Esophagus (tissue), 2 donors: Measurements from ENCODE around the gene NBR1. TPM values are rescaled to one million over a fixed set of nuclear protein-coding genes. Genes with fewer than 3 reads are reported as not detected.
"Not testable (repeated sequence)": the region's sequence is repeated elsewhere in the genome, so short reads cannot be mapped to it uniquely, and the experiment has no call there.

Experiments
- H3K27ac ChIP-seq, 2 donors: one replicate each; pipeline ENCODE4 v1.5.1; 2013; ENCODE audit warnings: low read depth in 2 of 2, mild to moderate bottlenecking in 2 of 2, inconsistent platforms in 1 of 2, low read length in 1 of 2, moderate library complexity in 1 of 2
- H3K27me3 ChIP-seq, 2 donors: one replicate each; pipeline ENCODE4 v1.6.1; 2013; ENCODE audit warnings: low read length in 2 of 2, control low read depth in 1 of 2, mild to moderate bottlenecking in 1 of 2; ENCODE audit not compliant: insufficient read depth in 2 of 2, control insufficient read depth in 1 of 2
- H3K36me3 ChIP-seq, 2 donors: one replicate each; pipeline ENCODE4 v1.6.1; 2013; ENCODE audit warnings: low read length in 1 of 2; ENCODE audit not compliant: control insufficient read depth in 2 of 2, insufficient read depth in 2 of 2
- H3K4me1 ChIP-seq, 2 donors: one replicate each; pipeline ENCODE4 v1.6.1; 2013; ENCODE audit warnings: low read length in 1 of 2; ENCODE audit not compliant: control insufficient read depth in 2 of 2, insufficient read depth in 2 of 2
- H3K4me3 ChIP-seq, 2 donors: one replicate each; pipeline ENCODE4 v1.5.1; 2013; ENCODE audit warnings: low read length in 2 of 2, mild to moderate bottlenecking in 2 of 2, low read depth in 1 of 2, moderate library complexity in 1 of 2
- H3K9me3 ChIP-seq, 2 donors: one replicate each; pipeline ENCODE4 v1.6.1; 2013; ENCODE audit warnings: mild to moderate bottlenecking in 2 of 2, low read depth in 1 of 2, low read length in 1 of 2, moderate library complexity in 1 of 2; ENCODE audit not compliant: control insufficient read depth in 2 of 2, insufficient read depth in 1 of 2
- WGBS, 2 donors: extraction: QIAGEN DNeasy Blood & Tissue Kit; methylation state at CpG; one replicate each; pipeline ENCODE4 v1.1.7; 2013; 5-methylcytosine and 5-hydroxymethylcytosine counted together
- polyA plus RNA-seq, 2 donors: library from polyadenylated mRNA; stranded (reverse); fragments of 200-250 nt; gene quantifications; one replicate each; pipeline ENCODE4 v1.2.3, GENCODE V29; 2013
- donor health status: healthy with polysubstance abuse.
- donor health status: Bipolar disorder and iron deficiency.

The NBR1 gene, protein sequence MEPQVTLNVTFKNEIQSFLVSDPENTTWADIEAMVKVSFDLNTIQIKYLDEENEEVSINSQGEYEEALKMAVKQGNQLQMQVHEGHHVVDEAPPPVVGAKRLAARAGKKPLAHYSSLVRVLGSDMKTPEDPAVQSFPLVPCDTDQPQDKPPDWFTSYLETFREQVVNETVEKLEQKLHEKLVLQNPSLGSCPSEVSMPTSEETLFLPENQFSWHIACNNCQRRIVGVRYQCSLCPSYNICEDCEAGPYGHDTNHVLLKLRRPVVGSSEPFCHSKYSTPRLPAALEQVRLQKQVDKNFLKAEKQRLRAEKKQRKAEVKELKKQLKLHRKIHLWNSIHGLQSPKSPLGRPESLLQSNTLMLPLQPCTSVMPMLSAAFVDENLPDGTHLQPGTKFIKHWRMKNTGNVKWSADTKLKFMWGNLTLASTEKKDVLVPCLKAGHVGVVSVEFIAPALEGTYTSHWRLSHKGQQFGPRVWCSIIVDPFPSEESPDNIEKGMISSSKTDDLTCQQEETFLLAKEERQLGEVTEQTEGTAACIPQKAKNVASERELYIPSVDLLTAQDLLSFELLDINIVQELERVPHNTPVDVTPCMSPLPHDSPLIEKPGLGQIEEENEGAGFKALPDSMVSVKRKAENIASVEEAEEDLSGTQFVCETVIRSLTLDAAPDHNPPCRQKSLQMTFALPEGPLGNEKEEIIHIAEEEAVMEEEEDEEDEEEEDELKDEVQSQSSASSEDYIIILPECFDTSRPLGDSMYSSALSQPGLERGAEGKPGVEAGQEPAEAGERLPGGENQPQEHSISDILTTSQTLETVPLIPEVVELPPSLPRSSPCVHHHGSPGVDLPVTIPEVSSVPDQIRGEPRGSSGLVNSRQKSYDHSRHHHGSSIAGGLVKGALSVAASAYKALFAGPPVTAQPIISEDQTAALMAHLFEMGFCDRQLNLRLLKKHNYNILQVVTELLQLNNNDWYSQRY
- 10 to 100 TPM; 25.2 to 26.1 TPM for polyA plus RNA-seq

DNA sequence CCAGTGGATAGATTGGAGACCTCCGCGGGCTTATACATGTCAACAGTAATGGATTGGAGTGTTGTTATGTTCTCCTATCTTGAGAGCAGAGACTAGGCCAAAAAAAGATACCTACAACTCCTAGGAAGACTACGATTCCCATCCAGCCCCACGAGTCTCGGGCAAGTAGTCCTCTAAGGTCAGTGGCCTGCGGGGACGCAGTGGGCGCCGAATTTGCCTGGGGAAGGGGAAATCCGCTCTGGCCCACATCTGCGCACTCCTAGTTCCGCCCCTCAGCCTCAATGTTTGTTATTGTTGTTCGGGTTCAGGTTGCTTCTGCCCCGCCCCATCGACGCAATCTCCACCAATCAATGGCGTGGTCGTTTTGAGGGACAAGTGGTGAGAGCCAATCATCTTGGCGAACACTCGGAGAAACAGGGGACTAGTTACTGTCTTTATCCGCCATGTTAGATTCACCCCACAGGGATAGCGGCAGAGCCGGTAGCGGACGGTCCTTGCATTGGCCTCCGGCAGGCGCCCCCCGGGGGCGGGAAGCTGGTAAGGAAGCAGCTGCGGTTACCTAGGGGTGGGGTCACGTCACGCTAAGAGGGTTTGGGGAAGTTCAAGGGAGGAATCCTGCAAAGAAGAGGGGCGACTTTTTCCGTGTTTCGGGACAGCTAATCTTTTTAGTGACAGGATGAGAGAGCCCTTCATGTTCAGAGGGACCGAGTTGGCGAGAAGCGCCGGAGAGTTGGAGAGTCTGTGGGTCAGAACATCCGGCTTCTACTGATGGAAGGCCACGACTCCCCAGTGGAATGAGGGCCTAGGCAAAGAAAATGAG is at the start of gene NBR1:
TSS of gene NBR1 (plus strand) at position 449 of the 820 bp plus-strand sequence. CDS start 4,586 bp downstream, outside the sequence.
- H3K27ac ChIP-seq, result peak within 1 kb of the TSS; percentile 98 to 100

DNA sequence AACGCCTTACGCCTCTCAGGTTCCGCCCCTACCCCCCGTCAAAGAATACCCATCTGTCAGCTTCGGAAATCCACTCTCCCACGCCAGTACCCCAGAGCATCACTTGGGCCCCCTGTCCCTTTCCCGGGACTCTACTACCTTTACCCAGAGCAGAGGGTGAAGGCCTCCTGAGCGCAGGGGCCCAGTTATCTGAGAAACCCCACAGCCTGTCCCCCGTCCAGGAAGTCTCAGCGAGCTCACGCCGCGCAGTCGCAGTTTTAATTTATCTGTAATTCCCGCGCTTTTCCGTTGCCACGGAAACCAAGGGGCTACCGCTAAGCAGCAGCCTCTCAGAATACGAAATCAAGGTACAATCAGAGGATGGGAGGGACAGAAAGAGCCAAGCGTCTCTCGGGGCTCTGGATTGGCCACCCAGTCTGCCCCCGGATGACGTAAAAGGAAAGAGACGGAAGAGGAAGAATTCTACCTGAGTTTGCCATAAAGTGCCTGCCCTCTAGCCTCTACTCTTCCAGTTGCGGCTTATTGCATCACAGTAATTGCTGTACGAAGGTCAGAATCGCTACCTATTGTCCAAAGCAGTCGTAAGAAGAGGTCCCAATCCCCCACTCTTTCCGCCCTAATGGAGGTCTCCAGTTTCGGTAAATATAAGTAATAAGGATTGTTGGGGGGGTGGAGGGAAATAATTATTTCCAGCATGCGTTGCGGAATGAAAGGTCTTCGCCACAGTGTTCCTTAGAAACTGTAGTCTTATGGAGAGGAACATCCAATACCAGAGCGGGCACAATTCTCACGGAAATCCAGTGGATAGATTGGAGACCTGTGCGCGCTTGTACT is 45.7 kb upstream of the NBR1 start, which contains the start of gene BRCA1:
TSS of gene BRCA1 (minus strand) at position 232 of the 834 bp plus-strand sequence. CDS start 1,268 bp downstream, outside the sequence.
- no peaks in the 10 kb centered on the region for H3K27me3 ChIP-seq
- no peaks in the 10 kb centered on the region for H3K36me3 ChIP-seq
- H3K4me1 ChIP-seq, result peaks cover 2 to 12% of the 10 kb centered on the region in 2 donors

More for the DNA sequence above, at the start of gene NBR1:
- no peaks in the 10 kb centered on the region for H3K9me3 ChIP-seq
- H3K27me3 ChIP-seq, result no peaks in the 10 kb centered on the region
- H3K36me3 ChIP-seq, result no peaks in the 10 kb centered on the region
- H3K4me3 ChIP-seq, result peak within 1 kb of the TSS; percentile 71 to 74
- 0% methylated on average over 41 of the region's 41 CpGs for WGBS, 2 donors
- no peaks in the 10 kb centered on the region for H3K4me1 ChIP-seq

DNA sequence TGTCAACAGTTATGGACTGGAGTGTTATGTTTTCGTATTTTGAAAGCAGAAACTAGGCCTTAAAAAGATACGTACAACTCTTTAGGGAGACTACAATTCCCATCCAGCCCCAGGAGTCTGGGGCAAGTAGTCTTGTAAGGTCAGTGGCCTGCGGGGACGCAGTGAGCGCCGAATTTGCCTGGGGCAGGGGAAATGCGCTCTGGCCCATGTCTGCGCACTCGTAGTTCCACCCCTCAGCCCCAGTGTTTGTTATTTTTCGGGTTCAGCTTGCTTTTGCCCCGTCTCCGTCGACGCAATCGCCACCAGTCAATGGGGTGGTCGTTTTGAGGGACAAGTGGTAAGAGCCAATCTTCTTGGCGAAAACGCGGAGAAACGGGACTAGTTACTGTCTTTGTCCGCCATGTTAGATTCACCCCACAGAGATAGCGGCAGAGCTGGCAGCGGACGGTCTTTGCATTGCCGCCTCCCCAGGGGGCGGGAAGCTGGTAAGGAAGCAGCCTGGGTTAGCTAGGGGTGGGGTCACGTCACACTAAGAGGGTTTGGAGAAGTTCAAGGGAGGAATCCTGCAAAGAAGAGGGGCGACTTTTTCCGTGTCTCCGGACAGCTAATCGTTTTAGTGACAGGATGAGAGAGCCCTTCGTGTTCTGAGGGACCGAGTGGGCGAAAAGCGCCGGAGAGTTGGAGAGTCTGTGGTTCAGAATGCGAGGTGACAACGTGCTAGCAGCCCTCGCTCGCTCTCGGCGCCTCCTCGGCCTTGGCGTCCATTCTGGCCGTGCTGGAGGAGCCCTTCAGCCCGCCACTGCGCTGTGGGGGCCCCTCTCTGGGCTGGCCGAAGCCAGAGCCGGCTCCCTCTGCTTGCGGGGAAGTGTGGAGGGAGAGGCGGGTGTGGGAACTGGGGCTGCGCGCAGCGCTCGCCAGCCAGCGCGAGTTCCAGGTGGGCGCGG is 44.8 kb upstream of the NBR1 start:
- Histone ChIP-seq H3K27me3 (no peaks in the 10 kb centered on the region), H3K4me1 (peaks cover 2 to 12% of the 10 kb centered on the region in 2 donors), H3K4me3 (peak overlapping the region; percentile 56 to 92), H3K27ac (peak overlapping the region; percentile 77 to 89), H3K9me3 (no peaks in the 10 kb centered on the region), H3K36me3 (no peaks in the 10 kb centered on the region)
- WGBS, 2 donors, result 70 to 79% methylated on average over 58 to 59 of the region's 59 CpGs

More for the DNA sequence above, 45.7 kb upstream of the NBR1 start, which contains the start of gene BRCA1:
- WGBS, 2 donors, result 2% methylated on average over 38 of the region's 38 CpGs
- Histone ChIP-seq H3K27ac (peak within 1 kb of the TSS; percentile 77 to 89), H3K4me3 (peak within 1 kb of the TSS; percentile 66 to 92), H3K9me3 (no peaks in the 10 kb centered on the region)

DNA sequence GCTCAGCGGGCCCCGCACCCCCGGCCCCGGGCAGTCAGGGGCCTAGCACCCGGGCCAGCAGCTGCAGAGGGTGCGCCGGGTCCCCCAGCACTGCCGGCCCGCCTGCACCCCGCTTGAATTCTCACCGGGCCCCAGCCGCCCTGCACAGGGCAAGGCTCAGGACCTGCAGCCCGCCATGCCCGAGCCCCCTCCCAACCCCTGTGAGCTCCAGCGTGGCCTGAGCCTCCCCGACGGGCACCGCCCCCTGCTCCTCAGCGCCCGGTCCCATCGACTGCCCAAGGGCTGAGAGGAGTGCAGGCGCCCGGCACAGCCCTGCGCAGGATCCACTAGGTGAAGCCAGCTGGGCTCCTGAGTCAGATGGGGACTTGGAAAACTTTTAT is 44.1 kb upstream of the NBR1 start:
- Histone ChIP-seq H3K27ac (no peak overlapping the region), H3K9me3 (no peaks in the 10 kb centered on the region), H3K36me3 (no peaks in the 10 kb centered on the region), H3K4me3 (no peak overlapping the region), H3K4me1 (peaks cover 2 to 12% of the 10 kb centered on the region in 2 donors), H3K27me3 (no peaks in the 10 kb centered on the region)
- WGBS, 2 donors, result 92 to 95% methylated on average over 24 of the region's 24 CpGs

DNA sequence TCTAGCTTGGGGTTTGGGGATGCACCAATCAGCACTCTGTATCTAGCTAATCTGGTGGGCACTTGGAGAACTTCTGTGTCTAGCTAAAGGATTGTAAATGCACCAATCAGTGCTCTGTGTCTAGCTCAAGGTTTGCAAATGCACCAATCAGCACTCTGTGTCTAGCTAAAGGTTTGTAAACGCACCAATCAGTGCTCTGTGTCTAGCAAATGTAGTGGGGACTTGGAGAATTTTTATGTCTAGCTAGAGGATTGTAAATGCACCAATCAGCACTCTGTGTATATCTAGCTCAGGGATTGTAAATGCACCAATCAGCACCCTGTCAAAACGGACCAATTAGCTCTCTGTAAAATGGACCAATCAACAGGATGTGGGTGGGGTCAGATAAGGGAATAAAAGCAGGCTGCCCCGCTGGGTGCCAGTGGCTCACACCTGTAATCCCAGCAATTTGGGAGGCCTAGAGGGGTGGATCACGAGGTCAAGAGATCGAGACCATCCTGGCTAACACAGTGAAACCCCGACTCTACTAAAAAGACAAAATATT is 43.6 kb upstream of the NBR1 start:
- H3K36me3 ChIP-seq, H3K27me3 ChIP-seq, H3K4me3 ChIP-seq, H3K9me3 ChIP-seq, H3K27ac ChIP-seq: not testable (repeated sequence)
- H3K4me1 ChIP-seq, result peaks cover 2 to 12% of the 10 kb centered on the region in 2 donors
- WGBS, 2 donors, result 89 to 90% methylated on average over 6 of the region's 6 CpGs

DNA sequence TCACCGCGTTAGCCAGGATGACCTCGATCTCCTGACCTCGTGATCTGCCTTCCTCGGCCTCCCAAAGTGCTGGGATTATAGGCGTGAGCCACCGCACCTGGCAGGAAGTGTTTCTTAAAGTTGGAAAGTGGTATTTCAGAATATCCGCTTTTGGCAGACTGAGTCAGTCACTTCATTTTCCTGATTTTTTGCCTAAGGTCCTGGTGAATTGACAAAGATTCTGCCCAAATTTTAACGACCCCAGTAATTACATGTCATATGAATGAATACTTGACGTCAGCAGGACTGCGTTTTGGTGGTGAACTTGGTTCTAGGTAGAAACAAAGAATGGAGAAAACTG is 41.4 kb upstream of the NBR1 start:
- Histone ChIP-seq H3K4me1 (peaks cover 2 to 12% of the 10 kb centered on the region in 2 donors), H3K36me3 (peaks cover 2 to 8% of the 10 kb centered on the region in 2 donors), H3K9me3 (no peaks in the 10 kb centered on the region), H3K27ac (peak overlapping the region; percentile 22 to 73), H3K27me3 (no peaks in the 10 kb centered on the region), H3K4me3 (peak overlapping the region; percentile 5 to 25)
- WGBS, 2 donors, result 33 to 44% methylated on average over 11 of the region's 11 CpGs

DNA sequence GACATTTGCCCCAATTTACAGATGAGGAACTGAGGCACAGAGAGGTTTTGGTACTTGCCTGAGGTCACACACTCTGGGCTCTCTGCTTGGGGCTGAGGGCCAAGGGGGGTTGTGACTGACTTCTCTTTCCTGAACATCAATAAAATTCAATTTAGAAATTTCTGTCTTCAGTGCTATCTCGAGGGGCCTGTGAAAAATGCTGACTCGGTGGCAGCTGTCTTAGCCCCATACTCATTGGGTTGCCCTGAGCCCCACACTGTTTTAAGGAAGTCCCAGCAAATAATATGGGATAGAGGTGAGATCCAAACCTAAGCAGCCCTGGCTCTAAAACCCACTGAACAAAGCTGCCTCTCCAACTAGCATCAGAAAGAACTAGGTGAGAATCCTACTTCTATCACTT is 38.9 kb upstream of the NBR1 start:
- 74 to 78% methylated on average over 2 of the region's 2 CpGs for WGBS, 2 donors
- H3K27ac ChIP-seq, result no peak overlapping the region
- H3K27me3 ChIP-seq, result no peaks in the 10 kb centered on the region
- H3K36me3 ChIP-seq, result peaks cover 2 to 8% of the 10 kb centered on the region in 2 donors
- H3K4me1 ChIP-seq, result no peaks in the 10 kb centered on the region
- no peak overlapping the region for H3K4me3 ChIP-seq
- no peaks in the 10 kb centered on the region for H3K9me3 ChIP-seq

DNA sequence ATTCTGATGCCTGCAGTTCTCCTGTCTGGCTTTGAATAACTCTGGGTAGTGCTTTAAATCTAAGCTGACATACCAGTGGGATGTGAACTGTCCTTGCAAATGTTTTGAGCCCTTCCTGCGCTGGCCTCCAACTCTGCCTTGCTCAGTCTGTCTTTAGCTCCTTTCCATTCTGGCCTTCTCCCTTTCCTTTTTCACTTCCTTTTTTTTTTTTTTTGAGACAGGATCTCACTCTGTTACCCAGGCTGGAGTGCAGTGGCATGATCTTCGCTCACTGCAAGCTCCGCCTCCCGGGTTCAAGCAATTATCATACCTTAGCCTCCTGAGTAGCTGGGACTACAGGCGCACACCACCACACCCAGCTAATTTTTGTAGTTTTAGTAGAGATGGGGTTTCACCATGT is 37.6 kb upstream of the NBR1 start:
- WGBS, 2 donors, result 97 to 98% methylated on average over 5 of the region's 5 CpGs
- not testable (repeated sequence) for H3K27me3 ChIP-seq, H3K9me3 ChIP-seq, H3K4me3 ChIP-seq, H3K4me1 ChIP-seq, H3K36me3 ChIP-seq, H3K27ac ChIP-seq
